Measurements from ENCODE around the gene SFXN1.
"Not testable (repeated sequence)": the region's sequence is repeated elsewhere in the genome, so short reads cannot be mapped to it uniquely, and the experiment has no call there.

The SFXN1 gene

GRCh38 chr5:175478384-175479124 is at the start of gene SFXN1:
Gene SFXN1, plus strand, starts transcription at chr5:175478560. Its CDS starts 13,544 bp downstream, at chr5:175492104.
- peak; percentile 98 for DNase-seq

- DNase-seq = no peak
These were observed 43.6 kb upstream of the SFXN1 start for GRCh38 chr5:175434800-175435199.

GRCh38 chr5:175436359-175436758 is 42.0 kb upstream of the SFXN1 start:
- no peak for DNase-seq

GRCh38 chr5:175438234-175438857 is 40.0 kb upstream of the SFXN1 start:
- no peak for DNase-seq

GRCh38 chr5:175443514-175444059 is 34.8 kb upstream of the SFXN1 start:
- peak; percentile 11 for DNase-seq

- peak; percentile 85 for DNase-seq
These were observed 34.1 kb upstream of the SFXN1 start, which contains the start of gene DRD1 for GRCh38 chr5:175444060-175444904. Gene DRD1, minus strand, starts transcription at chr5:175444182. Its CDS starts 1,083 bp downstream, at chr5:175443099.

- DNase-seq = peak; percentile 30
These were observed 33.4 kb upstream of the SFXN1 start for GRCh38 chr5:175444905-175445456.

GRCh38 chr5:175446378-175446777 is 32.0 kb upstream of the SFXN1 start:
- DNase-seq = not testable (repeated sequence)

GRCh38 chr5:175447571-175447970 is 30.8 kb upstream of the SFXN1 start:
- DNase-seq = no peak

GRCh38 chr5:175448276-175448675 is 30.1 kb upstream of the SFXN1 start:
- DNase-seq = no peak

- no peak for DNase-seq
These were observed 26.2 kb upstream of the SFXN1 start for GRCh38 chr5:175452166-175452565.

- not testable (repeated sequence) for DNase-seq
These were observed 24.0 kb upstream of the SFXN1 start for GRCh38 chr5:175454338-175454737.

GRCh38 chr5:175456105-175456742 is 22.1 kb upstream of the SFXN1 start:
- DNase-seq = no peak

- DNase-seq = no peak
These were observed 20.9 kb upstream of the SFXN1 start for GRCh38 chr5:175457466-175457865.

GRCh38 chr5:175460126-175460525 is 18.2 kb upstream of the SFXN1 start:
- no peak for DNase-seq

- no peak for DNase-seq
These were observed 17.8 kb upstream of the SFXN1 start for GRCh38 chr5:175460552-175460951.

GRCh38 chr5:175461370-175461769 is 17.0 kb upstream of the SFXN1 start:
- no peak for DNase-seq

GRCh38 chr5:175463641-175464040 is 14.7 kb upstream of the SFXN1 start:
- DNase-seq = no peak

GRCh38 chr5:175464074-175464941 is 14.1 kb upstream of the SFXN1 start:
- no peak for DNase-seq

GRCh38 chr5:175464942-175465233 is 13.5 kb upstream of the SFXN1 start:
- no peak for DNase-seq

GRCh38 chr5:175465282-175465681 is 13.1 kb upstream of the SFXN1 start:
- DNase-seq = no peak

All from 8988T (cell line).